ENCODE results near the gene PARL. TPM values are rescaled to one million over a fixed set of nuclear protein-coding genes. Genes with fewer than 3 reads are reported as not detected.
"Not testable (repeated sequence)": the region's sequence is repeated elsewhere in the genome, so short reads cannot be mapped to it uniquely, and the experiment has no call there.

The PARL gene
- polyA plus RNA-seq, 1 of the 3 experiments (the other 2 are of a cell fraction) = 50.1 TPM

GRCh38 chr3:183790700-183791099, 94.0 kb downstream of the PARL start:
- DNase-seq = no peak
- H2AFZ ChIP-seq (ENCODE audit: low read depth) = no peak overlapping the region
- H3K4me3 ChIP-seq (ENCODE audit: low read depth in 2 of 2, low read length in 1 of 2) = no peak overlapping the region
- peaks cover 9% of the 10 kb centered on the region for H3K79me2 ChIP-seq (ENCODE audit: insufficient read depth)
- no peak overlapping the region for H3K4me2 ChIP-seq
- no peaks in the 10 kb centered on the region for H4K20me1 ChIP-seq (ENCODE audit: insufficient read depth)
- POLR2A ChIA-PET = no interaction called here
- TF ChIP-seq GATA2 (CRISPR knock-in tag; IDR thresholded peaks at IDR 0.05) (no peak), USF2 (IDR thresholded peaks at IDR 0.05; ENCODE audit: borderline replicate concordance, low read depth, low read length) (no peak), TEAD4 (IDR thresholded peaks at IDR 0.05; ENCODE audit: borderline replicate concordance, insufficient read depth) (no peak), RXRA (IDR thresholded peaks at IDR 0.05; ENCODE audit: borderline replicate concordance, low read depth) (no peak), ZBTB33 (IDR thresholded peaks at IDR 0.05; ENCODE audit: borderline replicate concordance, low read depth) (no peak), CHD2 (IDR thresholded peaks at IDR 0.05; ENCODE audit: low read length, partially characterized antibody) (no peak), JUND (IDR thresholded peaks at IDR 0.05) (no peak), TCF12 (IDR thresholded peaks at IDR 0.05) (no peak), MEF2A (IDR thresholded peaks at IDR 0.05; ENCODE audit: borderline replicate concordance, low read depth) (no peak)
- H3K27ac ChIP-seq (ENCODE audit: low read depth in 2 of 2, low read length in 1 of 2) = no peak overlapping the region
- no peaks in the 10 kb centered on the region for H3K27me3 ChIP-seq (ENCODE audit: insufficient read depth)
- 96% methylated on average over 16 of the region's 16 CpGs for WGBS (ENCODE audit: low lambda C conversion rate)
- no peaks in the 10 kb centered on the region for H3K9me2 ChIP-seq
- H3K9ac ChIP-seq = no peak overlapping the region
- CTCF ChIA-PET = interaction anchor here (0.8 to 1.6 kb wide), 2 partner anchors 288 to 321 kb away, joined by 3 to 4 read pairs; no protein-coding TSS in a partner anchor
- H3K36me3 ChIP-seq (replicated peaks in 1 of 2; ENCODE audit: control insufficient read depth in 1 of 2, insufficient read depth in 2 of 2, low read length in 1 of 2) = peaks cover 57 to 65% of the 10 kb centered on the region in 2 experiments
- no peaks in the 10 kb centered on the region for H3K4me1 ChIP-seq (ENCODE audit: control insufficient read depth in 1 of 2, insufficient read depth in 2 of 2, low read depth in 1 of 2, low read length in 1 of 2)
- no peaks in the 10 kb centered on the region for H3F3A ChIP-seq (replicated peaks; ENCODE audit: insufficient read depth)
- H3K9me3 ChIP-seq = no peaks in the 10 kb centered on the region

- Histone ChIP-seq H3K9ac (no peak overlapping the region), H3K9me2 (no peaks in the 10 kb centered on the region), H3K79me2 (ENCODE audit: insufficient read depth) (peaks cover 9% of the 10 kb centered on the region), H3K4me3 (ENCODE audit: low read depth in 2 of 2, low read length in 1 of 2) (no peak overlapping the region), H3F3A (replicated peaks; ENCODE audit: insufficient read depth) (no peaks in the 10 kb centered on the region), H4K20me1 (ENCODE audit: insufficient read depth) (no peaks in the 10 kb centered on the region), H3K4me1 (ENCODE audit: control insufficient read depth in 1 of 2, insufficient read depth in 2 of 2, low read depth in 1 of 2, low read length in 1 of 2) (no peaks in the 10 kb centered on the region), H3K36me3 (replicated peaks in 1 of 2; ENCODE audit: control insufficient read depth in 1 of 2, insufficient read depth in 2 of 2, low read length in 1 of 2) (peaks cover 57 to 66% of the 10 kb centered on the region in 2 experiments), H2AFZ (ENCODE audit: low read depth) (no peak overlapping the region), H3K27ac (ENCODE audit: low read depth in 2 of 2, low read length in 1 of 2) (no peak overlapping the region), H3K4me2 (no peak overlapping the region), H3K9me3 (no peaks in the 10 kb centered on the region), H3K27me3 (ENCODE audit: insufficient read depth) (no peaks in the 10 kb centered on the region)
- no peak for TF ChIP-seq MEF2A (IDR thresholded peaks at IDR 0.05; ENCODE audit: borderline replicate concordance, low read depth)
- no peak for TF ChIP-seq NRF1 (IDR thresholded peaks at IDR 0.05; ENCODE audit: low read depth, low read length)
- no peak for TF ChIP-seq EP300 (IDR thresholded peaks at IDR 0.05; ENCODE audit: borderline replicate concordance in 1 of 2, low read depth in 1 of 2, low read length in 1 of 2)
- TF ChIP-seq ELF1 (IDR thresholded peaks at IDR 0.05) = no peak
- TF ChIP-seq CTCF (IDR thresholded peaks at IDR 0.05) = no peak
- TF ChIP-seq RAD21 (IDR thresholded peaks at IDR 0.05; ENCODE audit: low read length) = no peak
- TF ChIP-seq FOSL2 (IDR thresholded peaks at IDR 0.05; ENCODE audit: borderline replicate concordance, low read depth) = no peak
- no peak for TF ChIP-seq SIN3A (IDR thresholded peaks at IDR 0.05; ENCODE audit: borderline replicate concordance, low read depth, low read length)
- no peak for TF ChIP-seq TEAD4 (IDR thresholded peaks at IDR 0.05; ENCODE audit: borderline replicate concordance, insufficient read depth)
- 96% methylated on average over 4 of the region's 4 CpGs for WGBS (ENCODE audit: low lambda C conversion rate)
- no peak for DNase-seq
- ChIA-PET CTCF (interaction anchor here (1.1 kb wide), 1 partner anchor 23 kb away, joined by 3 read pairs; no protein-coding TSS in a partner anchor), POLR2A (no interaction called here)
Measured at GRCh38 chr3:183789826-183790225, 94.9 kb downstream of the PARL start.

- Histone ChIP-seq H3K79me2 (ENCODE audit: insufficient read depth) (peaks cover 13% of the 10 kb centered on the region), H3K36me3 (replicated peaks in 1 of 2; ENCODE audit: control insufficient read depth in 1 of 2, insufficient read depth in 2 of 2, low read length in 1 of 2) (peaks cover 45 to 73% of the 10 kb centered on the region in 2 experiments)
- H3K4me1 ChIP-seq (ENCODE audit: control insufficient read depth in 1 of 2, insufficient read depth in 2 of 2, low read depth in 1 of 2, low read length in 1 of 2); H3K4me3 ChIP-seq (ENCODE audit: low read depth in 2 of 2, low read length in 1 of 2); POLR2A ChIA-PET; H3K27me3 ChIP-seq (ENCODE audit: insufficient read depth); H3K9me2 ChIP-seq; H2AFZ ChIP-seq (ENCODE audit: low read depth); H3K27ac ChIP-seq (ENCODE audit: low read depth in 2 of 2, low read length in 1 of 2); H4K20me1 ChIP-seq (ENCODE audit: insufficient read depth); H3K9ac ChIP-seq; H3K4me2 ChIP-seq; H3F3A ChIP-seq (replicated peaks; ENCODE audit: insufficient read depth); DNase-seq; H3K9me3 ChIP-seq; CTCF ChIA-PET: not testable (repeated sequence)
- WGBS (ENCODE audit: low lambda C conversion rate) = 99% methylated on average over 10 of the region's 10 CpGs
Measured at GRCh38 chr3:183784503-183784902, 100.2 kb downstream of the PARL start.

All from SK-N-SH (cell line).